ENCODE results near the gene HMG20A. TPM values are rescaled to one million over a fixed set of nuclear protein-coding genes. Genes with fewer than 3 reads are reported as not detected.

Gene HMG20A
- total RNA-seq, 1 donor from 2014 or later, result 9.7 TPM

GRCh38 chr15:77525400-77525811 is 104.7 kb downstream of the HMG20A start:
- DNase-seq (ENCODE audit: low read depth), result no peak
- Histone ChIP-seq H3K36me3 (ENCODE audit: control insufficient read depth, insufficient read depth, low read length) (no peaks in the 10 kb centered on the region), H3K4me3 (ENCODE audit: low read depth, low read length) (no peak overlapping the region), H3K27me3 (ENCODE audit: control insufficient read depth, insufficient read depth, low read length) (no peaks in the 10 kb centered on the region)
- FAIRE-seq, result no peak
- TF ChIP-seq CTCF (IDR thresholded peaks at IDR 0.05; ENCODE audit: insufficient read depth, low read length, severe bottlenecking), result no peak

GRCh38 chr15:77525907-77526594 is 105.4 kb downstream of the HMG20A start:
- FAIRE-seq, result peak; percentile 85
- DNase-seq (ENCODE audit: low read depth), result no peak
- no peaks in the 10 kb centered on the region for H3K27me3 ChIP-seq (ENCODE audit: control insufficient read depth, insufficient read depth, low read length)

GRCh38 chr15:77526595-77527163 is 106.0 kb downstream of the HMG20A start:
- FAIRE-seq (no peak), DNase-seq (ENCODE audit: low read depth) (no peak)
- H3K27me3 ChIP-seq (ENCODE audit: control insufficient read depth, insufficient read depth, low read length), result no peaks in the 10 kb centered on the region
- no peak overlapping the region for H3K4me3 ChIP-seq (ENCODE audit: low read depth, low read length)
- no peak for TF ChIP-seq CTCF (IDR thresholded peaks at IDR 0.05; ENCODE audit: insufficient read depth, low read length, severe bottlenecking)
- H3K36me3 ChIP-seq (ENCODE audit: control insufficient read depth, insufficient read depth, low read length), result no peaks in the 10 kb centered on the region

More at GRCh38 chr15:77525907-77526594, 105.4 kb downstream of the HMG20A start:
- TF ChIP-seq CTCF (IDR thresholded peaks at IDR 0.05; ENCODE audit: insufficient read depth, low read length, severe bottlenecking), result no peak
- no peak overlapping the region for H3K4me3 ChIP-seq (ENCODE audit: low read depth, low read length)
- no peaks in the 10 kb centered on the region for H3K36me3 ChIP-seq (ENCODE audit: control insufficient read depth, insufficient read depth, low read length)

- FAIRE-seq (no peak), DNase-seq (ENCODE audit: low read depth) (no peak)
- no peak for TF ChIP-seq CTCF (IDR thresholded peaks at IDR 0.05; ENCODE audit: insufficient read depth, low read length, severe bottlenecking)
Measured at GRCh38 chr15:77527164-77527778, 106.6 kb downstream of the HMG20A start.

GRCh38 chr15:77527831-77528231 is 107.1 kb downstream of the HMG20A start:
- FAIRE-seq (no peak), DNase-seq (ENCODE audit: low read depth) (no peak)
- no peaks in the 10 kb centered on the region for H3K27me3 ChIP-seq (ENCODE audit: control insufficient read depth, insufficient read depth, low read length)

More at GRCh38 chr15:77527164-77527778, 106.6 kb downstream of the HMG20A start:
- no peaks in the 10 kb centered on the region for H3K36me3 ChIP-seq (ENCODE audit: control insufficient read depth, insufficient read depth, low read length)
- no peak overlapping the region for H3K4me3 ChIP-seq (ENCODE audit: low read depth, low read length)
- no peaks in the 10 kb centered on the region for H3K27me3 ChIP-seq (ENCODE audit: control insufficient read depth, insufficient read depth, low read length)

More at GRCh38 chr15:77527831-77528231, 107.1 kb downstream of the HMG20A start:
- Histone ChIP-seq H3K36me3 (ENCODE audit: control insufficient read depth, insufficient read depth, low read length) (no peaks in the 10 kb centered on the region), H3K4me3 (ENCODE audit: low read depth, low read length) (no peak overlapping the region)
- no peak for TF ChIP-seq CTCF (IDR thresholded peaks at IDR 0.05; ENCODE audit: insufficient read depth, low read length, severe bottlenecking)
